HEK293T (cell line): ENCODE measurements around the gene RGL3.

Experiments used
- ARNT ChIP-seq: fragments of 450-650 bp; IDR thresholded peaks from 2 replicates; pipeline ENCODE4 v1.6.1; 2017; ENCODE audit warnings: mild to moderate bottlenecking
- FOXA1 ChIP-seq: fragments of 450-650 bp; IDR thresholded peaks from 2 replicates; pipeline ENCODE4 v1.6.1; 2016; ENCODE audit warnings: mild to moderate bottlenecking
- TARDBP ChIP-seq: fragments of 450-650 bp; IDR thresholded peaks from 2 replicates; pipeline ENCODE4 v1.6.1; 2016

- TF ChIP-seq TARDBP = no peak
- no peak for TF ChIP-seq FOXA1
- no peak for TF ChIP-seq ARNT
Measured at GRCh38 chr19:11422163-11423065, 3.3 kb upstream of the RGL3 start.
